ENCODE data around the gene MAN1B1.

Gene MAN1B1

DNA sequence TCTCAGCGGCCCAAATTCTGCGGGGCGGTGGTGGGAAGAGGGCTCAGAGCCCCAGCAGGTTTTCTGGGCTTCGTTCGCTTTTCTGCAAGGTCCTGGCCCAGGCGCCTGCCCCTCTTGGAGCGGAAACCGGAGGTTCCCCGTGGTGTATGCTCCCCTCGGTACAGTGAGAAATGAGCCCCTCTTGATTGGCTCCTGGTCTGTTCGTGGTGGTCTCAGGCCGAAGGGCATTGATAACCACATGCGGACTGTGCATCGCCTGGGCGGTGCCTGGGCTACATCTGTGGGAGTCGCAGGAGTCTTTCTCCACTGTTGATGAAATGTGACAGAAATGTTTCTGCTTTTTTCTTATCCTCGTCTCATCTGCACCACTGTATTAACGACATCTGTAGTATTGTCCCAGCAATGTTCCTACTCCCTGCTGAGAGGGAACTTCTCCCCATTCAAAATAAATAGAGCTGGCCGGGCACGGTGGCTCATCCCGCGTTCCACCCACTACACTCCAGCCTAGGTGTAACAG, 682 bp downstream of the MAN1B1 start:
- no peak for DNase-seq (ENCODE audit: low read depth)

GRCh38 chr9:137088121-137088520, 1.3 kb downstream of the MAN1B1 start:
- no peak for DNase-seq (ENCODE audit: low read depth)

DNA sequence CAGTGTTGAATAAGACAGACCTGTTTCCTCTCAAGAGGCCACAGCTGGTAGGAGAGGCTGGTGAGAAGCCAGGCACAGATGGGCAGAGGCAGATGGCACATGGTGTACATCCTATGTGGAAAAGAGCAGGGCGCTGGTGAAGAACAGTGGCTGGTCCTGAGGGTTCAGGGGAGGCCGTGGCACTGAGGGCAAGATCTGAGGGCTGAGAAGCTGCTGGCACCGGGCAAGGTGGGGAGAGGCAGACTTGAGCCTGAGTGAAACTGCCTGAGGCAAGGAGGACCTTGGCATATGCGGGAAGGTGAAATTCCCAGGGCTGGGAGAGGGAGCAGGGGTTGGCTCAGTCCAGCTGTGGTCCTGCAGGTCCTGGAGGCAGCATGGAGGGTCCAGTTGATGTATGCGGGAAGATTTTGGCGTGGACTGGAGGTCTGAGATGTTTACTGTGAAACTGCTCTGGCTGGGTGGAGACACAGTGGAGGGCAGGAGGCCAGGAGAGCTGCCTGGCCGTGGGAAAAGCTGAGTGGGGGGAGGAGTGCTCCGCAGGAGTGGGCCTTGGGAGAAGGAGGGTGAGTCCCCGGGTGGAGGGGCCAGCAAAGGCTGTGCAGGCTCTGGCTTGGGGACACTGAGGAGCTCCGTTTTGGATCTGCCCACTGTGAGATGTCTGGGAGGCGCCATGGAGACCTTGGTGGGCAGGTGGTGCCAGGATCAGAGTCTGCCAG, 2.6 kb downstream of the MAN1B1 start:
- DNase-seq (ENCODE audit: low read depth) = no peak

DNA sequence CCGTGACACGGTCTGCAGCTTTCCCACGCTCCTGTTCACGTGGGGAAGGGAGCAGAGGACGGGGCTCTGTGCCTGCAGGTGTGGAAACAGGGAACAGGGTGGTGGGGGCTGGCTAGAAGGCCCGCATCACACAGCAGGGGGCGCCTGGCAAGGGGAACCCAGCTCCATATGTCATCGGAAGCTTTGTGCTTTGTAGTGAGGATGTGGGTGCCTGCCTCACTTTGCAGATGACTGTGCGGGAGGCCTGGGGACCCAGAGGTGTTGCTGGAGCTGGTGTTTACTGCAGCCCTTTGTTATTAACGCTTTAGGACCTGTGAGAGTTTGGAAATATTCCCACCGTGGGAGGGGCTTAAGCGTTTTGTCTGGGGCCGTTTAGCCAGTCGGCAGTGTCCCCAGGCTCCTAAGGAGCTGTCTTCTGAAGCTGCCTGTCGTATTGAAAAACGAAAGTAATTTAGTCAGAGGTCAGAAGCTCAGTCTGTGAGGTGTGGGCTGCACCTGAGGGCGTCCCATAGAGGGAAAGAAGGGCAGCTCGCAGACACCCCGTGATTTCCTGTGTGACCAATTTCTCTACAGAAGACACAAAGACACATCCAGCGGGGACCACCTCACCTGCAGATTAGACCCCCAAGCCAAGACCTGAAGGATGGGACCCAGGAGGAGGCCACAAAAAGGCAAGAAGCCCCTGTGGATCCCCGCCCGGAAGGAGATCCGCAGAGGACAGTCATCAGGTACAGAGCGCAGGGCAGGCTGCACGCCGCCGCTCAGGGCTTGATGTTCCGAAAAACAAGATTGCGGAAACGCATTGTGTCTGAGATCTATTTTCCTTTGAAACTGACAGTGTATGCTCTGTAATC, 9.1 kb downstream of the MAN1B1 start:
- peak; percentile 78 for DNase-seq (ENCODE audit: low read depth)

- DNase-seq (ENCODE audit: low read depth) = no peak
These were observed 10.2 kb downstream of the MAN1B1 start for GRCh38 chr9:137096785-137097546.

- no peak for DNase-seq (ENCODE audit: low read depth)
These were observed 11.1 kb downstream of the MAN1B1 start for GRCh38 chr9:137097761-137098462.

- DNase-seq (ENCODE audit: low read depth) = no peak
These were observed 12.4 kb downstream of the MAN1B1 start for GRCh38 chr9:137099231-137099630.

- no peak for DNase-seq (ENCODE audit: low read depth)
These were observed 16.6 kb downstream of the MAN1B1 start for GRCh38 chr9:137103206-137103999.

GRCh38 chr9:137105814-137106661, 19.3 kb downstream of the MAN1B1 start:
- no peak for DNase-seq (ENCODE audit: low read depth)

GRCh38 chr9:137106662-137107250, 20.0 kb downstream of the MAN1B1 start:
- no peak for DNase-seq (ENCODE audit: low read depth)

GRCh38 chr9:137107312-137107921, 20.6 kb downstream of the MAN1B1 start:
- no peak for DNase-seq (ENCODE audit: low read depth)

DNA sequence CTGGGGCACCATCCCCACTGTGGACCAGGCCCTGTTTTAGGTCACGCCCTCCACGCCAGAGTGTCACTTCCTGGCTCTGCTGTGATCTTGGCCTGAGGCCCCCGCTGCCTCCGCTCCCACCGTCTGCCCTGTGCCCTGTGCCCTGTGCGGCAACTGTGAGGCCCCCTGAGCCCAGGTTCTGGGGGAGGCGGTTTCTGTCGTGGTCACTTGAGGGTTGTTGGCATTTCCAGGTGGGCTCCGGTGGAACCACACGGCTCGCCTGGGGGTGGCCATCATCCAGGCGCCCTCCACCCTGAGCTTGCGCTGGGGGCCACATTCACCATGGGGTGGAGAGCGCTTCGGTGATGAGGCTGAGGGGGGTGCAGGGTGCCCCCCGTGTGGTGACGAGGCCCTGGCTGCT, 21.2 kb downstream of the MAN1B1 start:
- no peak for DNase-seq (ENCODE audit: low read depth)

DNA sequence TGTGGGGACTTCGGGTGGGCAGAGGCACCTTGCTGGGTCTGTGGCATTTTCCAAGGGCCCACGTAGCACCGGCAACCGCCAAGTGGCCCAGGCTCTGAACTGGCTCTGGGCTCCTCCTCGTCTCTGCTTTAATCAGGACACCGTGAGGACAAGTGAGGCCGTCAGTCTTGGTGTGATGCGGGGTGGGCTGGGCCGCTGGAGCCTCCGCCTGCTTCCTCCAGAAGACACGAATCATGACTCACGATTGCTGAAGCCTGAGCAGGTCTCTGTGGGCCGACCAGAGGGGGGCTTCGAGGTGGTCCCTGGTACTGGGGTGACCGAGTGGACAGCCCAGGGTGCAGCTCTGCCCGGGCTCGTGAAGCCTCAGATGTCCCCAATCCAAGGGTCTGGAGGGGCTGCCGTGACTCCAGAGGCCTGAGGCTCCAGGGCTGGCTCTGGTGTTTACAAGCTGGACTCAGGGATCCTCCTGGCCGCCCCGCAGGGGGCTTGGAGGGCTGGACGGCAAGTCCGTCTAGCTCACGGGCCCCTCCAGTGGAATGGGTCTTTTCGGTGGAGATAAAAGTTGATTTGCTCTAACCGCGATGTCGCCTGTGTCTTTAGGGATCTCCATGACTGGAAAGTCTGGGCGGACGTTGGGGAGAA, 21.9 kb downstream of the MAN1B1 start:
- no peak for DNase-seq (ENCODE audit: low read depth)

DNA sequence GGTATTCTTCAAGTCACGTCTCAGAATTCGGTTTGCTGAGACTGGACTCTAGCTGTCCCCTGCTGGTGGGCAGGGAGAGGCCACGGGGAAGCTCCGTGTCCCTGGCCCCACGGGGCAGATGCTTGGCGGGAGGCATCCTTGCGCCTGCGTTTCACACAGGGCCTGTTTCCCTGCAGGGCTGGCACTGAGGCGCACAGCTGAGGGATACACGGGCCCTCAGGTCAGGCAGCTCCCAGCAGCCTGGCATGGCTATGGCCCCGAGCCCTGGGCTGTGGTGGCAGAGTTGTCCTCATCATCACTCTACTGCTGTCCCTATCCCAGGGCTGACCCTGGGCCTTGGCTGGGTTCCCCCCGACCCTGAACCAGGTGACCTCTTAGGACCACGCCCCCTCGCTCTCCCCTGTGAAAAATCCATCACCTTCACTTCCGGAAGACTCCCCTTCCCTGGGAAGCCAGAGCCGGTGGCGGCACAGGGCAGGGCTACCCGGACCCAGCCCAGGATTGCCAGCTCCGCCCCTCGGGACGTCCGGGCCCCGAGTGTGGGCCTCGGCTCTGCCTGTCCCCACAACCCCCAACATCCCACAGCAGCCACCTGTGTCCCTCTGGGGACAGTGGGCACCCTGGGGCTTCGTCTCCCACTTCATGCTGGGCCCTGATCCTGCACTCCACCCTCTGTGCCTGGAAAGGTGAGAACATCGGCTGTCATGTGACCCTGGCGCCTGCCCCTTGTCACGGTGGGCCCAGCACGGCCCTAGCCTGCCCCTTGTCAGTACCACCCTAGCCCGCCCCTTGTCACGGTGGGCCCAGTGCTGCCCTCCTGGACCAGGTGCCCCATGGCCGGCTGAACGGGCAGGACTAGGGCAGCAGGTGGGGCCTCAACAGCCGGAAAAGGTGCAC, 22.7 kb downstream of the MAN1B1 start:
- DNase-seq (ENCODE audit: low read depth) = no peak

DNA sequence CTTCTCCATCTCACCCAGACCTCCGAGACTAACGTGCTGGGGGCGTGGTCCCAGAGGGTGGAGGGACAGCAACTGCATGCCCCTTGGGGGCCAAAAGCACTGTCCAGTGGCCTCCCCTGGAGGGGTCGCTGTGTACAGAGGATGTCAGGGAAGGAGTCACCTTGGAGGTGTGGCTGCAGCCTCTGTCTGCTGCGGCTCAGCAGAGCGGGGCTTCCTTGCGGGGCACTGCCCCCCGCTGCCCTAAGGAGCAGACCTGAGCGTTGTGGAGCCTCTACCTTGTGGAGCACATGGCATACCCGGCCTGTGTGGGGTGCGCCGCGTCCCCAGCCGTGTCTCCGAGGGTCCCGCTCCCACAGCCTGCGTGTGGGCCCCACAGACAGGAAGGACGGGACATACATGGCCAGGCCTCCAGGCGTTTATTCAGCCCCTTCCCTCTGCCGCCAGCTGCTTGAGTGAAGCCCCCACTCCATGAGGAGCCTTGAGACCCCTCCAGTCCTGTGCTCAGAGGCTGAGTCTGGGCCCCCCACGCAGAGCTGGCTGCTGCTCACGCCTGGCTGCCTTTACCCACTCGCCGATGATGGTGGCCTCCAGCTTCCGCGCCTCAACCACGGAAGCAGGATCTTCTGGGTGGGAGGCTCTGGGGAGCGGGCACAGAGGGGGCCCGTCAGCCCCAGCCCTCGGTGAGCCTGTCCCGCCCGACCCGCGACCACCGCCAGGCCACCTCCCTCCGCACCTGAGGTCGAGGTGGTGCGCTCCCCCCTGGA, 23.5 kb downstream of the MAN1B1 start:
- DNase-seq (ENCODE audit: low read depth) = no peak

DNA sequence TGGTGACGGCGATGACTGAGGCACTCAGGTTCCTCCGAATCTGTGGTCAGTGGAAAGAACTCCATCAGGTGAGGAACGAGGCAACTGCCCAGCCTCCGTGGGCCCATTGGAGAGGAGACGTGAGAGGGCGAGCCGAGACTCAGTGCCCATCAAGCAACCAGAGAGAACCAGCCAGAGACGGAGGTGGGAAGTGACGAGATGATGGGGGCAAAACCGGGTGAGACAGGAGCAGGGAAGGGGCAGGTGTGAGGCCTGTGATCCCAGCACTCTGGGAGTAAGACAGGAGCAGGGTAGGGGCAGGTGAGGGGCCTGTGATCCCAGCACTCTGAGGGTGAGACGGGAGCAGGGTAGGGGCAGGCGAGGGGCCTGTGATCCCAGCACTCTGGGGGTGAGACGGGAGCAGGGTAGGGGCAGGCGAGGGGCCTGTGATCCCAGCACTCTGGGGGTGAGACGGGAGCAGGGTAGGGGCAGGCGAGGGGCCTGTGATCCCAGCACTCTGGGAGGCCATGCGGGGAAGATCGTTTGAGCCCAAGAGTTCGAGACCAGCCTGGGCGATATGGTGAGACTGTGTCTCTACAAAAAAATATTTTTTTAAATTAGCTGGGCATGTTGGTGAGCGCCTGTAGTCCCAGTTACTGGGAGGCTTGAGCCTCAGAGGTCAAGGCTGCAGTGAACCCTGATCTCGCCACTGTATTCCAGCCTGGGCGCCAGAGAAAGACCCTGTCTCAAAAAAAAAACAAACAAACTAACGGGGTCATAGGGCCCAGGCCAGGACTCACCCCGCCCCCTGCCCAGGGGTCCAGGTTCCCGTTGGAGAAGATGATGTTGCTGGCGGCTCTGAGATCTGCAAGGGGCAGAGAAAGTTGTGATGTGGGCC, 24.4 kb downstream of the MAN1B1 start:
- no peak for DNase-seq (ENCODE audit: low read depth)

All from activated T-cell treated with anti-CD3 and anti-CD28 coated beads for 24 hours (primary cell).